CD8-positive, alpha-beta memory T cell (primary cell): Measurements from ENCODE around the gene SH3PXD2B. TPM values are rescaled to one million over a fixed set of nuclear protein-coding genes. Genes with fewer than 3 reads are reported as not detected.
"Not testable (repeated sequence)": the region's sequence is repeated elsewhere in the genome, so short reads cannot be mapped to it uniquely, and the experiment has no call there.

Source experiments
- CTCF ChIA-PET: fragments of 350-600 bp; sonication (Branson Sonifier 250); formaldehyde crosslinking; loops from one replicate; lab custom pipeline; 2021; ENCODE audit warnings: antibody characterized with exemption; lab: Charles Lee
- POLR2A ChIA-PET: fragments of 350-600 bp; sonication (Branson Sonifier 250); formaldehyde crosslinking; loops from one replicate; lab custom pipeline; 2021; ENCODE audit warnings: antibody characterized with exemption; lab: Charles Lee
- DNase-seq, 5 donors: peaks; one replicate each; pipeline versions ENCODE4 v3.0.0 to v3.0.0-alpha.2; 2020 to 2022; ENCODE audit warnings: mixed read lengths in 1 of 5
- H3K27ac ChIP-seq: one replicate; pipeline ENCODE4 v1.7.0; 2013; ENCODE audit warnings: low read depth, mild to moderate bottlenecking, low read length, moderate library complexity
- H3K27me3 ChIP-seq: 2 replicates; pipeline ENCODE4 v1.7.0; 2013; ENCODE audit warnings: low read length, mild to moderate bottlenecking; ENCODE audit not compliant: insufficient read depth, poor library complexity, severe bottlenecking
- H3K36me3 ChIP-seq: 2 replicates; pipeline ENCODE4 v1.7.0; 2013; ENCODE audit warnings: mild to moderate bottlenecking, low read length, moderate library complexity; ENCODE audit not compliant: insufficient read depth
- H3K4me1 ChIP-seq: 2 replicates; pipeline ENCODE4 v1.7.0; 2013; ENCODE audit warnings: mild to moderate bottlenecking, low read length, moderate library complexity; ENCODE audit not compliant: insufficient read depth
- H3K4me3 ChIP-seq: 2 replicates; pipeline ENCODE4 v1.7.0; 2013; ENCODE audit warnings: mild to moderate bottlenecking, low read length
- H3K9me3 ChIP-seq: 2 replicates; pipeline ENCODE4 v1.7.0; 2013; ENCODE audit warnings: mild to moderate bottlenecking, low read length
- H3K27ac Mint-ChIP-seq, 8 donors: one replicate each; pipeline ENCODE4 v1.8.0; 2020 to 2021; ENCODE audit warnings: mixed read lengths in 8 of 8, mild to moderate bottlenecking in 6 of 8, inconsistent platforms in 3 of 8, moderate library complexity in 3 of 8
- H3K27me3 Mint-ChIP-seq, 2 donors: one replicate each; pipeline ENCODE4 v1.8.0; 2020 to 2021; ENCODE audit warnings: mixed read lengths in 2 of 2, mild to moderate bottlenecking in 1 of 2, moderate library complexity in 1 of 2
- H3K36me3 Mint-ChIP-seq, 3 donors: one replicate each; pipeline ENCODE4 v1.8.0; 2020 to 2021; ENCODE audit warnings: mixed read lengths in 3 of 3, inconsistent platforms in 1 of 3, mild to moderate bottlenecking in 1 of 3
- H3K4me1 Mint-ChIP-seq, 3 donors: one replicate each; pipeline ENCODE4 v1.8.0; 2020 to 2021; ENCODE audit warnings: mixed read lengths in 3 of 3, inconsistent platforms in 1 of 3, mild to moderate bottlenecking in 1 of 3
- H3K4me3 Mint-ChIP-seq, 7 donors: one replicate each; pipeline ENCODE4 v1.8.0; 2020 to 2021; ENCODE audit warnings: mixed read lengths in 7 of 7, mild to moderate bottlenecking in 6 of 7, moderate library complexity in 4 of 7, inconsistent platforms in 2 of 7
- H3K9me3 Mint-ChIP-seq, 5 donors: one replicate each; pipeline ENCODE4 v1.8.0; 2020 to 2022; ENCODE audit warnings: mixed read lengths in 5 of 5, mild to moderate bottlenecking in 3 of 5, moderate library complexity in 2 of 5, inconsistent platforms in 1 of 5
- polyA plus RNA-seq: library from polyadenylated mRNA; unstranded; fragments of 300-500 nt; fragmentation: Illumina TruSeq; gene quantifications from one replicate; pipeline ENCODE4 v1.2.3, GENCODE V29; 2021
- total RNA-seq, 2 experiments: library from RNA; stranded (reverse); gene quantifications; one replicate each; pipeline ENCODE4 v1.2.3, GENCODE V29; 2021

Gene SH3PXD2B
- total and polyA plus RNA-seq, 3 experiments from 2014 or later = 0.09 to 0.15 TPM; not detected in 1

- H3K27me3 ChIP-seq, H3K4me3 Mint-ChIP-seq, H3K4me1 ChIP-seq, H3K4me3 ChIP-seq, H3K36me3 Mint-ChIP-seq, H3K9me3 Mint-ChIP-seq, H3K9me3 ChIP-seq, H3K27ac Mint-ChIP-seq, CTCF ChIA-PET, H3K36me3 ChIP-seq, POLR2A ChIA-PET, H3K27ac ChIP-seq, H3K4me1 Mint-ChIP-seq, DNase-seq: not testable (repeated sequence)
- peaks cover 17 to 35% of the 10 kb centered on the region in 2 donors for H3K27me3 Mint-ChIP-seq
These were observed 44.8 kb downstream of the SH3PXD2B start for GRCh38 chr5:172409477-172409876.

- H3K27ac ChIP-seq = no peak overlapping the region
- Mint-ChIP-seq H3K4me3 (no peak overlapping the region), H3K36me3 (no peaks in the 10 kb centered on the region), H3K4me1 (no peaks in the 10 kb centered on the region), H3K9me3 (peaks cover 0 to 5% (median 0%) of the 10 kb centered on the region in 5 donors), H3K27ac (no peak overlapping the region), H3K27me3 (peaks cover 15 to 31% of the 10 kb centered on the region in 2 donors)
- H3K36me3 ChIP-seq = no peaks in the 10 kb centered on the region
- no peaks in the 10 kb centered on the region for H3K9me3 ChIP-seq
- POLR2A ChIA-PET = no interaction called here
- CTCF ChIA-PET = interaction anchor here (0.8 kb wide), 1 partner anchor 17 kb away, joined by 3 read pairs; no protein-coding TSS in a partner anchor
- H3K27me3 ChIP-seq = no peaks in the 10 kb centered on the region
- DNase-seq = no peak
- H3K4me1 ChIP-seq = no peaks in the 10 kb centered on the region
- H3K4me3 ChIP-seq = no peak overlapping the region
These were observed 46.5 kb downstream of the SH3PXD2B start for GRCh38 chr5:172407822-172408221.

GRCh38 chr5:172407241-172407691 is 47.1 kb downstream of the SH3PXD2B start:
- POLR2A ChIA-PET = no interaction called here
- no peaks in the 10 kb centered on the region for H3K4me1 Mint-ChIP-seq
- CTCF ChIA-PET = no interaction called here
- H3K9me3 ChIP-seq = no peaks in the 10 kb centered on the region
- H3K36me3 Mint-ChIP-seq = no peaks in the 10 kb centered on the region
- H3K4me3 Mint-ChIP-seq = no peak overlapping the region
- no peak overlapping the region for H3K27ac ChIP-seq
- H3K36me3 ChIP-seq = no peaks in the 10 kb centered on the region
- no peak for DNase-seq
- no peak overlapping the region for H3K4me3 ChIP-seq
- H3K4me1 ChIP-seq = no peaks in the 10 kb centered on the region
- no peaks in the 10 kb centered on the region for H3K27me3 ChIP-seq
- H3K9me3 Mint-ChIP-seq = peaks cover 0 to 6% (median 0%) of the 10 kb centered on the region in 5 donors
- H3K27ac Mint-ChIP-seq = no peak overlapping the region
- H3K27me3 Mint-ChIP-seq = peaks cover 12 to 31% of the 10 kb centered on the region in 2 donors

GRCh38 chr5:172405226-172406107 is 48.9 kb downstream of the SH3PXD2B start:
- ChIA-PET CTCF (no interaction called here), POLR2A (no interaction called here)
- Mint-ChIP-seq H3K9me3 (peaks cover 0 to 10% (median 2%) of the 10 kb centered on the region in 5 donors), H3K4me3 (no peak overlapping the region), H3K4me1 (no peaks in the 10 kb centered on the region), H3K36me3 (no peaks in the 10 kb centered on the region), H3K27ac (no peak overlapping the region), H3K27me3 (peaks cover 12 to 30% of the 10 kb centered on the region in 2 donors)
- DNase-seq = no peak
- Histone ChIP-seq H3K36me3 (no peaks in the 10 kb centered on the region), H3K9me3 (no peaks in the 10 kb centered on the region), H3K27me3 (no peaks in the 10 kb centered on the region), H3K4me3 (no peak overlapping the region), H3K4me1 (no peaks in the 10 kb centered on the region), H3K27ac (no peak overlapping the region)

- no peaks in the 10 kb centered on the region for H3K36me3 Mint-ChIP-seq
- H3K9me3 Mint-ChIP-seq = peaks cover 0 to 10% (median 2%) of the 10 kb centered on the region in 5 donors
- H3K9me3 ChIP-seq = no peaks in the 10 kb centered on the region
- H3K27me3 ChIP-seq = no peaks in the 10 kb centered on the region
- H3K4me3 ChIP-seq = no peak overlapping the region
- H3K4me1 ChIP-seq = no peaks in the 10 kb centered on the region
- no peaks in the 10 kb centered on the region for H3K4me1 Mint-ChIP-seq
- H3K4me3 Mint-ChIP-seq = no peak overlapping the region
- POLR2A ChIA-PET = no interaction called here
- no peaks in the 10 kb centered on the region for H3K36me3 ChIP-seq
- CTCF ChIA-PET = no interaction called here
- no peak for DNase-seq
- H3K27ac ChIP-seq = no peak overlapping the region
- H3K27me3 Mint-ChIP-seq = peaks cover 9 to 30% of the 10 kb centered on the region in 2 donors
- H3K27ac Mint-ChIP-seq = no peak overlapping the region
These were observed 49.6 kb downstream of the SH3PXD2B start for GRCh38 chr5:172404746-172405145.

GRCh38 chr5:172403817-172404216 is 50.5 kb downstream of the SH3PXD2B start:
- no peaks in the 10 kb centered on the region for H3K9me3 ChIP-seq
- no peaks in the 10 kb centered on the region for H3K4me1 ChIP-seq
- no peak overlapping the region for H3K27ac Mint-ChIP-seq
- ChIA-PET CTCF (no interaction called here), POLR2A (no interaction called here)
- H3K4me1 Mint-ChIP-seq = no peaks in the 10 kb centered on the region
- no peaks in the 10 kb centered on the region for H3K27me3 ChIP-seq
- H3K4me3 Mint-ChIP-seq = no peak overlapping the region
- peaks cover 7 to 30% of the 10 kb centered on the region in 2 donors for H3K27me3 Mint-ChIP-seq
- H3K4me3 ChIP-seq = no peak overlapping the region
- H3K9me3 Mint-ChIP-seq = peaks cover 0 to 8% (median 4%) of the 10 kb centered on the region in 5 donors
- no peaks in the 10 kb centered on the region for H3K36me3 Mint-ChIP-seq
- DNase-seq = no peak
- no peaks in the 10 kb centered on the region for H3K36me3 ChIP-seq
- no peak overlapping the region for H3K27ac ChIP-seq

- H3K4me1 Mint-ChIP-seq = no peaks in the 10 kb centered on the region
- Histone ChIP-seq H3K27ac (no peak overlapping the region), H3K27me3 (no peaks in the 10 kb centered on the region), H3K4me3 (no peak overlapping the region), H3K9me3 (no peaks in the 10 kb centered on the region), H3K4me1 (no peaks in the 10 kb centered on the region), H3K36me3 (no peaks in the 10 kb centered on the region)
- H3K9me3 Mint-ChIP-seq = peaks cover 2 to 10% (median 8%) of the 10 kb centered on the region in 5 donors
- H3K27me3 Mint-ChIP-seq = peaks cover 7 to 30% of the 10 kb centered on the region in 2 donors
- H3K36me3 Mint-ChIP-seq = no peaks in the 10 kb centered on the region
- no peak overlapping the region for H3K27ac Mint-ChIP-seq
- no peak for DNase-seq
- POLR2A ChIA-PET = no interaction called here
- H3K4me3 Mint-ChIP-seq = no peak overlapping the region
- CTCF ChIA-PET = no interaction called here
These were observed 51.0 kb downstream of the SH3PXD2B start for GRCh38 chr5:172403189-172403796.

GRCh38 chr5:172402531-172403188 is 51.7 kb downstream of the SH3PXD2B start:
- ChIA-PET POLR2A (no interaction called here), CTCF (no interaction called here)
- H3K27ac Mint-ChIP-seq = no peak overlapping the region
- no peak overlapping the region for H3K4me3 Mint-ChIP-seq
- no peaks in the 10 kb centered on the region for H3K27me3 ChIP-seq
- H3K4me3 ChIP-seq = no peak overlapping the region
- H3K4me1 Mint-ChIP-seq = no peaks in the 10 kb centered on the region
- no peaks in the 10 kb centered on the region for H3K9me3 ChIP-seq
- H3K36me3 Mint-ChIP-seq = no peaks in the 10 kb centered on the region
- H3K4me1 ChIP-seq = no peaks in the 10 kb centered on the region
- DNase-seq = no peak
- H3K27ac ChIP-seq = no peak overlapping the region
- H3K27me3 Mint-ChIP-seq = peaks cover 7 to 30% of the 10 kb centered on the region in 2 donors
- H3K36me3 ChIP-seq = no peaks in the 10 kb centered on the region
- peaks cover 8 to 16% (median 14%) of the 10 kb centered on the region in 5 donors for H3K9me3 Mint-ChIP-seq
